Epithelial cell of esophagus (primary cell): Measurements from ENCODE around the gene STK26.
"Not testable (repeated sequence)": the region's sequence is repeated elsewhere in the genome, so short reads cannot be mapped to it uniquely, and the experiment has no call there.

Experiments
- DNase-seq: peaks from one replicate; pipeline ENCODE4 v3.0.0; 2010; ENCODE audit warnings: low read depth
- H3K4me3 ChIP-seq: 2 replicates; pipeline ENCODE4 v1.5.1; 2011; ENCODE audit warnings: mild to moderate bottlenecking, low read length, control low read depth
- CTCF ChIP-seq: IDR thresholded peaks from 2 replicates; pipeline ENCODE4 v1.5.1; 2011; ENCODE audit warnings: low read depth, mild to moderate bottlenecking, low read length, control low read depth, inconsistent platforms; ENCODE audit not compliant: insufficient read depth; ENCODE audit errors: missing control alignments

STK26 gene

GRCh38 chrX:132001127-132001526, 22.0 kb upstream of the STK26 start:
- no peak for TF ChIP-seq CTCF
- no peak overlapping the region for H3K4me3 ChIP-seq
- peak; percentile 91 for DNase-seq

DNA sequence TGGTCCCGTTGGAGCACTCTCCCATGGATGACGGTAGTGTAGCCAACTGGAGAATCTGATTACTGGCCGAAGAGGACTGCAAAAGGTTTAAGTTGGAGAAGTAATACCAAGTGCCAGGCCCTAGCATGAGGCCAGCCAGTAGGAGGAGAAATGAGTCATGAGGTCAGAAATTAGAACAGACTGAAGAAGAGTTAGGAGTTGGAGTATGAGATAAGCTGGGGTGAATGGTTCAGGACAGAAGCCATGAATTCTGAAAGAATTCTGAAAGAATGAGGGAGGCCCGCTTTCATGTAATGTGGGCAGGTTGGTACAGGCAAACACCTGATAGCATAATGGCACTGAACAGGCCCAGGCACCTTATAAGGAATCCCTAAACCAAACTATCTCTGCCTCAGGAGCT, 18.4 kb upstream of the STK26 start:
- H3K4me3 ChIP-seq = no peak overlapping the region
- no peak for TF ChIP-seq CTCF
- peak; percentile 85 for DNase-seq

DNA sequence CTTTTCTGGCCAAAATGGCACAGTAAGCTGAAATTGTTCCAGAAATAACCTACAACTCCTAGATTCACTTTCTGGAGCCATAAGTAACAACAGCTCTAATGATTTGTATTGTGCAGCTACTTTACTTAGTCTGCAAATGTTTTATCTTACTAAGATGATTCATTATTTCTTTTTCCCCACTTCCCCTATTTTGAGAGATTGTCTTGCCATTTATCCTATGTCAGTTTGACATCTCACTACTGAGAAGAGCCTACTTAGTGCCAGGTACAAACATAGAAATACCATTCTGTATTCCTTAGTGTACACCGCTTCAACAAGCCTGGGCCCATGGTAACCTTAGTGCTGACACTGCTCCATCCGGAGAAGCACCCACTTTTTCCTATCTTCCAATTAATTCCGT, 13.8 kb upstream of the STK26 start:
- H3K4me3 ChIP-seq = no peak overlapping the region
- DNase-seq = no peak
- TF ChIP-seq CTCF = no peak

DNA sequence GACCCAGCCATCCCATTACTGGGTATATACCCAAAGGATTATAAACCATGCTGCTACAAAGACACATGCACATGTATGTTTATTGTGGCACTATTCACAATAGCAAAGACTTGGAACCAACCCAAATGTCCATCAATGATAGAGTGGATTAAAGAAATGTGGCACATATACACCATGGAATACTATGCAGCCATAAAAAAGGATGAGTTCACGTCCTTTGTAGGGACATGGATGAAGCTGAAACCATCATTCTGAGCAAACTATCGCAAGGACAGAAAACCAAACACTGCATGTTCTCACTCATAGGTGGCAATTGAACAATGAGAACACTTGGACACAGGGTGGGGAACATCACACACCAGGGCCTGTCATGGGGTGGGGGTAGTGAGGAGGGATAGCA, 12.9 kb upstream of the STK26 start:
- DNase-seq, H3K4me3 ChIP-seq: not testable (repeated sequence)

DNA sequence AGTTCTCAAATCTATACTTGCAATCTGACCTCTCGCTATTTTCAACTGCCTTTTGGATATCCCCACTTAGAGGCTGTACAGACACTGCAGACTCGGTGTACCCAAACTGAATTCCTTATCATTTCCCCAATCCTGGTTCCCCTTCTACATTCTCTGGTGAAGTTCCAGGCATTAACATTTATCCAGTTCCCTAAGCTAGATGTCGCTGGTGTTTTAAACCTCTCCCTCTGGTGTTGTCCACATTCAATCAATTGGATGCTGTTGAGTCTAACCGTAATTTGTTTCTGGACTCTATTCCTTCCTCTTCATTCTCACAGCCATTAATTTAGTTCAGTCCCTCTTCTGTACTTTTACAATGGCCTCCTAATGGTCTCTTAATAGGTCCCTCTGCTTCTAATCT, 7.2 kb upstream of the STK26 start:
- no peak for TF ChIP-seq CTCF

GRCh38 chrX:132016628-132017430, 6.3 kb upstream of the STK26 start:
- no peak overlapping the region for H3K4me3 ChIP-seq
- no peak for DNase-seq
- no peak for TF ChIP-seq CTCF

More for the DNA sequence above, 7.2 kb upstream of the STK26 start:
- DNase-seq = no peak
- no peak overlapping the region for H3K4me3 ChIP-seq

DNA sequence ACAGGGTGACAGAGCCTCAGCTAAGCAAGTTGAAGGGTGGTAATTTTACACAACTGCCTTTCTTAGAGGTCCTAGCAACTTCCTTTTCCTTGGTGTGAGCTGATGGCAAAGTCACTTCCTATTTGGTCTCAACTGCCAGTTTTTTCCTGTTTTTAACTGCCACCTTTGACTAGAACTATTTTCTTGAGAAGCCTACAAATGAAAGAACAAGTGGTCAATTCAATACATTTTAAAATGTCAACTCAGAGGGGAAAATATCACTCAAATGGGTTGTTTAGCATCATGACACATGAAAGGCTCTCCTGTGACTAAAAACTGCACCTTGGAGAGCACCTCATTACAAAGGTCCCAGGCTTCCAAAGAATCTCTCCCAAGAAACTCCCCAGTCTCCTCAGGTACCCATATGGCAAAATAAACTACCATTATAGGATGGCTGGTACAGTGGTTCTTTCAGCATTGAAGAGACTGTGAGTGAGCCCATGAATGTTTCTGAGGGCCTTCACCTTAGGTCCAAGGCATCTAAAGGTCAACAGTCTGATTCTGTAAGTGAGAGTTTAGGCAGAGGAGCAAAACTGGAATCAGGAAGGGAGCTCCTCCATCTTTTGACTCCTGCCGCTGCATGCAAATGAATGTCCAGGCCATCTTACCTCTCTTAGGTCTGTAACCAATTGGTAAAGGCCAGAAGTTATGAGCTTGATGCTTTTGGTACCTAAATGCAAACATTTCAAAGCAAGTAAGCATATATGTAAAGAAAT, 5.5 kb upstream of the STK26 start:
- DNase-seq = no peak
- no peak overlapping the region for H3K4me3 ChIP-seq
- TF ChIP-seq CTCF = no peak
